ENCODE data around the gene P2RY11. TPM values are rescaled to one million over a fixed set of nuclear protein-coding genes. Genes with fewer than 3 reads are reported as not detected.

P2RY11 gene
- total RNA-seq, 1 experiment from 2014 or later, result 43.8 TPM

GRCh38 chr19:10089801-10090375 lies 21.6 kb upstream of the P2RY11 start (continued):
- TF ChIP-seq, protein P1, sequence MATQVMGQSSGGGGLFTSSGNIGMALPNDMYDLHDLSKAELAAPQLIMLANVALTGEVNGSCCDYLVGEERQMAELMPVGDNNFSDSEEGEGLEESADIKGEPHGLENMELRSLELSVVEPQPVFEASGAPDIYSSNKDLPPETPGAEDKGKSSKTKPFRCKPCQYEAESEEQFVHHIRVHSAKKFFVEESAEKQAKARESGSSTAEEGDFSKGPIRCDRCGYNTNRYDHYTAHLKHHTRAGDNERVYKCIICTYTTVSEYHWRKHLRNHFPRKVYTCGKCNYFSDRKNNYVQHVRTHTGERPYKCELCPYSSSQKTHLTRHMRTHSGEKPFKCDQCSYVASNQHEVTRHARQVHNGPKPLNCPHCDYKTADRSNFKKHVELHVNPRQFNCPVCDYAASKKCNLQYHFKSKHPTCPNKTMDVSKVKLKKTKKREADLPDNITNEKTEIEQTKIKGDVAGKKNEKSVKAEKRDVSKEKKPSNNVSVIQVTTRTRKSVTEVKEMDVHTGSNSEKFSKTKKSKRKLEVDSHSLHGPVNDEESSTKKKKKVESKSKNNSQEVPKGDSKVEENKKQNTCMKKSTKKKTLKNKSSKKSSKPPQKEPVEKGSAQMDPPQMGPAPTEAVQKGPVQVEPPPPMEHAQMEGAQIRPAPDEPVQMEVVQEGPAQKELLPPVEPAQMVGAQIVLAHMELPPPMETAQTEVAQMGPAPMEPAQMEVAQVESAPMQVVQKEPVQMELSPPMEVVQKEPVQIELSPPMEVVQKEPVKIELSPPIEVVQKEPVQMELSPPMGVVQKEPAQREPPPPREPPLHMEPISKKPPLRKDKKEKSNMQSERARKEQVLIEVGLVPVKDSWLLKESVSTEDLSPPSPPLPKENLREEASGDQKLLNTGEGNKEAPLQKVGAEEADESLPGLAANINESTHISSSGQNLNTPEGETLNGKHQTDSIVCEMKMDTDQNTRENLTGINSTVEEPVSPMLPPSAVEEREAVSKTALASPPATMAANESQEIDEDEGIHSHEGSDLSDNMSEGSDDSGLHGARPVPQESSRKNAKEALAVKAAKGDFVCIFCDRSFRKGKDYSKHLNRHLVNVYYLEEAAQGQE (IDR thresholded peaks at IDR 0.05; ENCODE audit: low read depth), result no peak
- TF ChIP-seq TCF7L2 (IDR thresholded peaks at IDR 0.05; ENCODE audit: borderline replicate concordance, extremely low read depth, insufficient read depth, insufficient read length), result no peak
- TF ChIP-seq POLR2A (IDR thresholded peaks at IDR 0.05; ENCODE audit: borderline replicate concordance, extremely low read depth, insufficient read depth, insufficient read length), result no peak
- TF ChIP-seq POLR2AphosphoS5 (IDR thresholded peaks at IDR 0.05; ENCODE audit: low read depth, low read length), result no peak
- TF ChIP-seq RAD21 (IDR thresholded peaks at IDR 0.05; ENCODE audit: low read depth), result no peak
- TF ChIP-seq ZNF274 (IDR thresholded peaks at IDR 0.05; ENCODE audit: low read depth, low read length), result no peak
- TF ChIP-seq ZFX (IDR thresholded peaks at IDR 0.05), result no peak
- no peak for TF ChIP-seq FOSL1 (IDR thresholded peaks at IDR 0.05; ENCODE audit: low read depth)

DNA sequence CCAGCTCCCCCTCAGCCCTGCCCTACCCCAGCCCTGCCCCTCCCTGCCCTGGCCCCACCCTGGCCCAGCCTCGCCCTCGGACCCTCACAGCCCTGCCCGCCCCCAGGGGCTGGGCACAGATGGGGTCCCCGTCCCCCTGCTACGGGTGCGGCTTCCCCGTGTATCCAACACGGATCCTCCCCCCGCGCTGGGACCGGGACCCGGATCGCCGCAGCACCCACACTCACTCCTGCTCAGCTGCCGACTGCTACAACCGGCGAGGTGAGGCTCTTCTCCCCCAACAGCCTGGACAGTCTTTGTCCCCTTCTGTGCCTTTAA lies 20.2 kb upstream of the P2RY11 start:
- Histone ChIP-seq H4K20me1 (ENCODE audit: insufficient read depth) (no peaks in the 10 kb centered on the region), H3K27ac (ENCODE audit: low read depth, low read length) (no peak overlapping the region), H3K79me2 (ENCODE audit: insufficient read depth, low read length) (no peaks in the 10 kb centered on the region), H3K4me1 (ENCODE audit: control insufficient read depth in 1 of 2, insufficient read depth in 2 of 2, low read length in 2 of 2) (peaks cover 6 to 15% of the 10 kb centered on the region in 2 experiments), H3K9me2 (ENCODE audit: insufficient read depth) (no peaks in the 10 kb centered on the region), H3K9me3 (ENCODE audit: control insufficient read depth in 1 of 2, insufficient read depth in 1 of 2, low read depth in 1 of 2, low read length in 2 of 2) (no peaks in the 10 kb centered on the region), H3K36me3 (ENCODE audit: control insufficient read depth in 1 of 2, insufficient read depth in 2 of 2, low read length in 2 of 2) (no peaks in the 10 kb centered on the region), H3K27me3 (ENCODE audit: insufficient read depth, low read length) (no peaks in the 10 kb centered on the region), H3K4me2 (ENCODE audit: low read length) (no peak overlapping the region), H3K9ac (ENCODE audit: low read length) (no peak overlapping the region), H2AFZ (ENCODE audit: low read depth, low read length, poor library complexity, severe bottlenecking) (no peak overlapping the region), H3K4me3 (replicated peaks in 1 of 2; ENCODE audit: low read depth in 1 of 2, low read length in 2 of 2) (no peak overlapping the region)
- ATAC-seq, result no peak
- ChIA-PET POLR2A (no interaction called here), CTCF (no interaction called here), RAD21 (ENCODE audit: low non-redundant PET in 1 of 2, low total read pairs in 2 of 2, uncharacterized antibody in 2 of 2, unreplicated experiment in 2 of 2) (no interaction called here)
- intact Hi-C loops (cut with micrococcal nuclease), result no loop called here
- BruUV-seq (replicated peaks), result no TSS peak
- DNase-seq (ENCODE audit: low read depth, low spot score), result no peak
- TF ChIP-seq ZFX (IDR thresholded peaks at IDR 0.05) (no peak), POLR2A (IDR thresholded peaks at IDR 0.05; ENCODE audit: borderline replicate concordance, extremely low read depth, insufficient read depth, insufficient read length) (no peak), EGR1 (IDR thresholded peaks at IDR 0.05; ENCODE audit: low read depth) (no peak), CTCF (IDR thresholded peaks at IDR 0.05 in 2 of 3, conservative IDR thresholded peaks at IDR 0.05 in 1 of 3; ENCODE audit: borderline replicate concordance in 1 of 3, insufficient read depth in 1 of 3, low read depth in 2 of 3, low read length in 2 of 3) (no peak), CBX3 (IDR thresholded peaks at IDR 0.05; ENCODE audit: low read depth) (no peak), ZBTB33 (IDR thresholded peaks at IDR 0.05; ENCODE audit: extremely low read depth, insufficient replicate concordance, low read length) (no peak), JUND (IDR thresholded peaks at IDR 0.05) (no peak), RAD21 (IDR thresholded peaks at IDR 0.05; ENCODE audit: low read depth) (no peak), FOSL1 (IDR thresholded peaks at IDR 0.05; ENCODE audit: low read depth) (no peak), EZH2phosphoT487 (IDR thresholded peaks at IDR 0.05; ENCODE audit: borderline replicate concordance) (no peak), CEBPB (IDR thresholded peaks at IDR 0.05; ENCODE audit: low read depth) (no peak), POLR2AphosphoS5 (IDR thresholded peaks at IDR 0.05; ENCODE audit: low read depth, low read length) (no peak), ZNF274 (IDR thresholded peaks at IDR 0.05; ENCODE audit: low read depth, low read length) (no peak), SP1 (IDR thresholded peaks at IDR 0.05; ENCODE audit: low read depth) (no peak)
